ENCODE measurements around the gene DNAJA4. TPM values are rescaled to one million over a fixed set of nuclear protein-coding genes. Genes with fewer than 3 reads are reported as not detected.

Gene DNAJA4
- total RNA-seq, 1 donor = 2.2 TPM

DNA sequence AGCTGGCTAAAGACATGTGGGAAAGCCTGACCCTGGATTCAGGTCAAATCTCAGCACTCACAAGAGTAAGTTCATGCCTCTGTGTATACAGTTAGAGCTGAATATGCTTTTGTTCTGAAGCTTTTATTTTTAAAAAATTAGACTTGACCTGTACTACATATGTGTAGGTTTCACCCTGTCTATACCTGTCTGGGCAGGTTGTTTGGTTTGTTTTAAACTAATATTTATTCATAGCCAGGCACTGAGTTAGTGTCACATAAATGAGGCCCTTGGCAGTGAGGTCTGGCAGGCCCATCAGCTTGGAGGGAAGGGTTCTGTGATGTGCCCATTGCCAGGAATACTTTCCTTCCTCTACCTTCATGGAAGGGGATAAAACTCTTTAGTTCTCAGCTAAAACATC, 1.9 kb downstream of the DNAJA4 start:
- H3K27me3 ChIP-seq (ENCODE audit: insufficient read depth, low read length) = no peaks in the 10 kb centered on the region
- no peaks in the 10 kb centered on the region for H4K20me1 ChIP-seq (ENCODE audit: insufficient read depth, low read length)
- no peak overlapping the region for H3K4me2 ChIP-seq (ENCODE audit: insufficient read depth, low read length)
- no peak overlapping the region for H3K4me3 ChIP-seq (ENCODE audit: insufficient read depth, low read length)
- H2AFZ ChIP-seq (ENCODE audit: low read length) = no peak overlapping the region
- H3K4me1 ChIP-seq (ENCODE audit: insufficient read depth, low read length) = peaks cover 10% of the 10 kb centered on the region
- no peaks in the 10 kb centered on the region for H3K79me2 ChIP-seq (ENCODE audit: insufficient read depth, low read length)
- H3K27ac ChIP-seq (ENCODE audit: low read depth, low read length) = no peak overlapping the region
- no peaks in the 10 kb centered on the region for H3K9me3 ChIP-seq (ENCODE audit: low read depth, low read length)
- DNase-seq (ENCODE audit: insufficient read length, low spot score, missing footprints) = no peak
- TF ChIP-seq, protein P1, sequence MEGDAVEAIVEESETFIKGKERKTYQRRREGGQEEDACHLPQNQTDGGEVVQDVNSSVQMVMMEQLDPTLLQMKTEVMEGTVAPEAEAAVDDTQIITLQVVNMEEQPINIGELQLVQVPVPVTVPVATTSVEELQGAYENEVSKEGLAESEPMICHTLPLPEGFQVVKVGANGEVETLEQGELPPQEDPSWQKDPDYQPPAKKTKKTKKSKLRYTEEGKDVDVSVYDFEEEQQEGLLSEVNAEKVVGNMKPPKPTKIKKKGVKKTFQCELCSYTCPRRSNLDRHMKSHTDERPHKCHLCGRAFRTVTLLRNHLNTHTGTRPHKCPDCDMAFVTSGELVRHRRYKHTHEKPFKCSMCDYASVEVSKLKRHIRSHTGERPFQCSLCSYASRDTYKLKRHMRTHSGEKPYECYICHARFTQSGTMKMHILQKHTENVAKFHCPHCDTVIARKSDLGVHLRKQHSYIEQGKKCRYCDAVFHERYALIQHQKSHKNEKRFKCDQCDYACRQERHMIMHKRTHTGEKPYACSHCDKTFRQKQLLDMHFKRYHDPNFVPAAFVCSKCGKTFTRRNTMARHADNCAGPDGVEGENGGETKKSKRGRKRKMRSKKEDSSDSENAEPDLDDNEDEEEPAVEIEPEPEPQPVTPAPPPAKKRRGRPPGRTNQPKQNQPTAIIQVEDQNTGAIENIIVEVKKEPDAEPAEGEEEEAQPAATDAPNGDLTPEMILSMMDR (IDR thresholded peaks at IDR 0.05; ENCODE audit: extremely low read depth, low read depth, low read length) = no peak
- H3K36me3 ChIP-seq (ENCODE audit: insufficient read depth, low read length) = no peaks in the 10 kb centered on the region

DNA sequence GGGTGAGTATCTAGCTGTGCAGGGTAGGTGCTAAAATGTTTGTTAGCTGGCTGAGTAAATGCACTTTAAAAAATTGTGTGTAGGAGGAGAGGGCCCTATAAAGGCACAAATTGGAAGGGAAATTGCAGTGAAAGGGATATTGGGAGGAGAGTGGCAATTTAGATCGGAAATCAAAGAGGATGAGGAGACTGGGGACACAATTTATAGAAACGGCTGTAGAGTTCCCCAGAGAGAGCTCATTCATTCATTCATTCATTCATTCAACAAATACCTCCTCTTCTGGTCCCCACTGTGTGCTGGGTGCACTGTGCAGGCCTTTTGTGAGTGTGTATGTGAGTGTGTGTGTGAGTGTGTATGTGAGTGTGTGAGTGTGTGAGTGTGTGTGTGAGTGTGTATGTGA, 2.4 kb downstream of the DNAJA4 start:
- Histone ChIP-seq H3K4me2 (ENCODE audit: insufficient read depth, low read length) (no peak overlapping the region), H3K79me2 (ENCODE audit: insufficient read depth, low read length) (no peaks in the 10 kb centered on the region), H3K4me3 (ENCODE audit: insufficient read depth, low read length) (no peak overlapping the region), H2AFZ (ENCODE audit: low read length) (no peak overlapping the region), H3K27ac (ENCODE audit: low read depth, low read length) (no peak overlapping the region), H3K27me3 (ENCODE audit: insufficient read depth, low read length) (no peaks in the 10 kb centered on the region), H4K20me1 (ENCODE audit: insufficient read depth, low read length) (no peaks in the 10 kb centered on the region), H3K4me1 (ENCODE audit: insufficient read depth, low read length) (peaks cover 10% of the 10 kb centered on the region), H3K36me3 (ENCODE audit: insufficient read depth, low read length) (no peaks in the 10 kb centered on the region), H3K9me3 (ENCODE audit: low read depth, low read length) (no peaks in the 10 kb centered on the region)
- TF ChIP-seq, protein P1 (IDR thresholded peaks at IDR 0.05; ENCODE audit: extremely low read depth, low read depth, low read length) = no peak
- DNase-seq (ENCODE audit: insufficient read length, low spot score, missing footprints) = no peak

DNA sequence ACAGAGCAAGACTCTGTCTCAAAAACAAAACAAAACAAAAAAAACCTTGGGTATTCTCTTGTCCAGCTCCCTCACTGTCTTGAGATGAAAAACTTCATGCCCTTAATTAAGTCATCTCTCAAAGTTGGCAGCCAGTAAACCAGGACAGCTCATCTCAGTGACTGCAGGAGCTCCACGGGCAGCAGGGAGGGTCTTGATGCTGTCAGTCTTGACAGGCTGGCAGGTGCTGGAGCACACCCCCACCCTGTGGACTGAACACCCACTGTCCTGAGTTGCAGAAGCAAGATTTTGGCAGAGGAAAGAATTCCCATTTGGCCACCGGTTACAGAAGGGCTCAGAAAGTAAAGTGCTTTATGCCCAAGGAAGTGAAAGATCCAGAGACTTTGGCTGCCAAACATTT, 8.0 kb downstream of the DNAJA4 start:
- Histone ChIP-seq H3K27ac (ENCODE audit: low read depth, low read length) (no peak overlapping the region), H3K27me3 (ENCODE audit: insufficient read depth, low read length) (no peaks in the 10 kb centered on the region), H3K4me3 (ENCODE audit: insufficient read depth, low read length) (no peak overlapping the region), H3K9me3 (ENCODE audit: low read depth, low read length) (no peaks in the 10 kb centered on the region), H3K4me1 (ENCODE audit: insufficient read depth, low read length) (no peaks in the 10 kb centered on the region), H3K4me2 (ENCODE audit: insufficient read depth, low read length) (no peak overlapping the region), H2AFZ (ENCODE audit: low read length) (no peak overlapping the region), H3K79me2 (ENCODE audit: insufficient read depth, low read length) (no peaks in the 10 kb centered on the region), H4K20me1 (ENCODE audit: insufficient read depth, low read length) (no peaks in the 10 kb centered on the region), H3K36me3 (ENCODE audit: insufficient read depth, low read length) (no peaks in the 10 kb centered on the region)
- DNase-seq (ENCODE audit: insufficient read length, low spot score, missing footprints) = no peak
- TF ChIP-seq, protein P1 (IDR thresholded peaks at IDR 0.05; ENCODE audit: extremely low read depth, low read depth, low read length) = no peak

DNA sequence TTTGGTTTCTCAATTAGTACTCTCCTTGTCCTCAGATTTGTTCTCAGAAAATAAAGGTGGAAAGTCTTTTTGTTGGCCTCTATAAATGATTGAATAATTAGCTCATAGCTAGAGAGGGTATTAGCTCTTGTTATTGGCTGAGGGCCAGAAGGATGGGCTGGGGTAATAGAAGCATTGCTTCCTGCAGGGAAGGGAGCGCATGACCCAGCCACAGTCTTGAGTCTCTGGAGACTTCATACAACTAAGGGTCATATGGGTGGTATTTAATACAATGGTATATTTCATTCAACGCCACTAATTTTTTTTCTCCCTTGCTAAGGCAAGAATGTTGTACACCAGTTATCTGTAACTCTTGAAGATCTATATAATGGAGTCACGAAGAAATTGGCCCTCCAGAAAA, 8.4 kb downstream of the DNAJA4 start:
- no peak overlapping the region for H3K4me3 ChIP-seq (ENCODE audit: insufficient read depth, low read length)

More for the DNA sequence above, 8.4 kb downstream of the DNAJA4 start:
- no peak overlapping the region for H3K27ac ChIP-seq (ENCODE audit: low read depth, low read length)
- no peaks in the 10 kb centered on the region for H3K27me3 ChIP-seq (ENCODE audit: insufficient read depth, low read length)
- TF ChIP-seq, protein P1 (IDR thresholded peaks at IDR 0.05; ENCODE audit: extremely low read depth, low read depth, low read length) = no peak
- no peaks in the 10 kb centered on the region for H3K4me1 ChIP-seq (ENCODE audit: insufficient read depth, low read length)
- no peak for DNase-seq (ENCODE audit: insufficient read length, low spot score, missing footprints)
- no peaks in the 10 kb centered on the region for H3K36me3 ChIP-seq (ENCODE audit: insufficient read depth, low read length)
- no peaks in the 10 kb centered on the region for H3K9me3 ChIP-seq (ENCODE audit: low read depth, low read length)
- H2AFZ ChIP-seq (ENCODE audit: low read length) = no peak overlapping the region
- no peaks in the 10 kb centered on the region for H4K20me1 ChIP-seq (ENCODE audit: insufficient read depth, low read length)
- H3K4me2 ChIP-seq (ENCODE audit: insufficient read depth, low read length) = no peak overlapping the region
- H3K79me2 ChIP-seq (ENCODE audit: insufficient read depth, low read length) = no peaks in the 10 kb centered on the region

All from osteoblast (primary cell).